Islet precursor cell (in vitro differentiated cells): ENCODE measurements around the gene TYW1.
"Not testable (repeated sequence)": the region's sequence is repeated elsewhere in the genome, so short reads cannot be mapped to it uniquely, and the experiment has no call there.

Experiments used
- DNase-seq: peaks from one replicate; pipeline ENCODE4 v3.0.0-alpha.2; 2018

Gene TYW1

GRCh38 chr7:67259363-67259762 is 262.7 kb downstream of the TYW1 start:
- DNase-seq, result not testable (repeated sequence)

- not testable (repeated sequence) for DNase-seq
Observed at GRCh38 chr7:67260166-67260586, 263.5 kb downstream of the TYW1 start.

- DNase-seq, result not testable (repeated sequence)
Observed at GRCh38 chr7:67264000-67264399, 267.4 kb downstream of the TYW1 start.

GRCh38 chr7:67266070-67266469 is 269.4 kb downstream of the TYW1 start:
- not testable (repeated sequence) for DNase-seq

- peak; percentile 70 for DNase-seq
Observed at GRCh38 chr7:67267914-67268313, 271.3 kb downstream of the TYW1 start.

- not testable (repeated sequence) for DNase-seq
Observed at GRCh38 chr7:67269916-67270315, 273.3 kb downstream of the TYW1 start.
